Right ventricle myocardium superior (tissue), 1 donor: ENCODE results near the gene TIGD4. TPM values are rescaled to one million over a fixed set of nuclear protein-coding genes. Genes with fewer than 3 reads are reported as not detected.

Experiments
- ATAC-seq: fragments of 200-7000 bp; cut with Tn5 transposase; one replicate; pipeline ENCODE4 v1.9.1; 2020; ENCODE audit warnings: mild to moderate bottlenecking; ENCODE audit not compliant: poor library complexity
- DNase-seq: peaks from one replicate; pipeline ENCODE4 v3.0.0-alpha.2; 2020
- intact Hi-C: fragments of 100-400 bp; cut with DNase I; formaldehyde crosslinking; loops from one replicate; pipeline ENCODE4 v1.11.2; 2022
- long read RNA-seq: library from polyadenylated mRNA; unstranded; transcript quantifications from one replicate; pipeline ENCODE4 v2.0.0, GENCODE V29; 2021
- total RNA-seq: library from RNA; stranded (reverse); fragmentation: NEBNext Ultra II Directional; extraction: Animal tissue kit (Norgen Biotek cat#: 25700); gene quantifications from one replicate; pipeline ENCODE4 v1.2.1, GENCODE V29; 2021
- donor health status: DM: no; HTN: yes; CAD: no; lungs with severe emphysema.

TIGD4 gene
- 0.13 TPM for total RNA-seq
- long read RNA-seq, partial matches to known transcripts, result 0 of 1 reads
- long read RNA-seq, other reads (novel, unspliced or antisense), result 1 of 1 reads

DNA sequence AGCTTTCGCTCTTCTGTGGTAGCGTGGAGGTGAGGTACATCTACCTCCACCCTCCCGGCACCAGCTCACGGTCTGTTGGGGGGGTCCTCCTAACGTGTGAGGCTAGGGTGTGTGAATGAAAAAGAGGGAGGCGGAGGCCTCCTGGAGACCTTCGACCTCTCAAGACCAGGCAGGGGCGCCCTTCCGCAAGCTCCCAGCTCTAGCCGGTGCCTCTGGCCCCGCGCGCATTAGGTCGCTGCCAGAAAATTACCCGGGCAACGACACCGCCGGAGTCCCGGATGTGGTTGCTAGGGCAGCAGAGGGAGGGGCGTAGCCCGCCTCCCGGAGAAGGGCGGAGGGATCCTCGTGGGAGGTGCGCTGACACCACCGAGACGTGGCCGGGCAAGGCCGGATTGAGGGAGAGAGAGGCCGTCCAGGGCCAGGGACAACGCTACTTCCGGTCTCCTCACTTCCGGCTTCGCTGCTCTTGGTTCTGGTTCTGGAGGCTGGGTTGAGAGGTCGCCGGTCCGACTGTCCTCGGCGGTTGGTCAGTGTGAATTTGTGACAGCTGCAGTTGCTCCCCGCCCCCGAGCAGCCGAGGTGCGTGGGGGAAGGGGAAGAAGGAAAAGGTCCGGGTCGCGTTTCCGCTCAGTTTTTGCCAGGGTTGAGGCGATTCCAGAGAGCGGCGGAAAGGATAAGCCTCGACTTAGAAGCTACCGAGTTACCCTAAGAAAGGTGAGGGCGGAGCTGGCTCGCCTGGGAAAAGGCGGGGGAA is at the start of gene TIGD4, which contains the start of gene ARFIP1:
Gene TIGD4 (minus strand): TSS at position 218 of the 754 bp plus-strand sequence. CDS start 8,726 bp downstream, outside the sequence.
Gene ARFIP1 (plus strand): TSS at position 442 of the 754 bp plus-strand sequence. CDS start 49,680 bp downstream, outside the sequence.
- peak; percentile 99 for ATAC-seq
- DNase-seq, result peak; percentile 98
- intact Hi-C loops, result no loop called here

DNA sequence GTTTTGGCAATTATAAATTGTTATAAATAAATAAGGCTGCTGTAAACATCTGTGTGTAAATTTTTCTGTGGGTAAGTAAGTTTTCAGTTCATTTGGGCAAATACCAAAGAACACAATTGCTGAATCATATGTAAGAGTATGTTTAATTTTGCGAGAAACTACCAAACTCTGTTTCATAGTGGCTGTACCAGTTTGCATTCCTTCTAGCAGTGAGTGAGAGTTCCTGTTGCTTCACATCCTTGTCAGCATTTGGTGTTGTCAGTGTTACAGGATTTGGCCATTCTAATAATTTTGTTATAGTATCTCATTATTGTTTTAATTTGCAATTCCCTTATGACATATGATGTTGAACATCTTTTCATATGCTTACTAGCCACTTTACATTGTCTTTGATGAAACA is 48.6 kb upstream of the TIGD4 start:
- no peak for DNase-seq
- intact Hi-C loops, result no loop called here
- ATAC-seq, result no peak

DNA sequence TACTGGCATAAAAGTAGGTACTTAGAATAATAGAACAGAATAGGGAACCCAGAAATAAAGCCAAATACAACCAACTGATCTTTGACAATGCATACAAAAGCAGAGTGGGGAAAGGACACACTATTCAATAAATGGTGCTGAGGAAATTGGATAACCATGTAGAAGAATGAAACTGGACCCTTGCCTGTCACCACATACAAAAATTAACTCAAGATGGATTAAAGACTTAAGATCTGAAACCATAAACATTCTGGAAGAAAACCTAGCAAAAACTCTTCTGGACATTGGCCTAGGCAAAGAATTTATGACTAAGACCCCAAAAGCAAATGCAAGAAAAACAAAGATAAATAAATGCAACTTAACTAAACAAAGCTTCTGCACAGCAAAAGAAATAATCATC is 45.8 kb upstream of the TIGD4 start:
- DNase-seq (no peak), ATAC-seq (no peak)
- intact Hi-C loops, result no loop called here

DNA sequence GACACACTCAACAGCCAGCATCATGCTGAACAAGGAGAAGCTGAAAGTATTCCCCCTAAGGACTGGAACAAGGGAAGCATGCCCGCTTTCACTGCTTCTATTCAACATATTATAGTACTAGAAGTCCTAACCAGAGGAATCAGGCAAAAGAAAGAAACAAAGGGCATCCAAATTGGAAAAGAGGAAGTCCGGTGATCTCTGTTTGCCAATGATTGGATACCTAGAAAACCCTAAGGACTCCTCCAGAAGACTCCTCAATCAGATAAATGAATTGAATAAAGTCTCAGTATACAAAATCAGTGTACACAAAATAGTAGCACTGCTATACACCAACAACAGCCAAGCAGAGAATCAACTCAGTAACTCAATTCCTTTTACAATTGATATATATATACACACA is 45.0 kb upstream of the TIGD4 start:
- ATAC-seq (no peak), DNase-seq (no peak)
- intact Hi-C loops, result no loop called here

DNA sequence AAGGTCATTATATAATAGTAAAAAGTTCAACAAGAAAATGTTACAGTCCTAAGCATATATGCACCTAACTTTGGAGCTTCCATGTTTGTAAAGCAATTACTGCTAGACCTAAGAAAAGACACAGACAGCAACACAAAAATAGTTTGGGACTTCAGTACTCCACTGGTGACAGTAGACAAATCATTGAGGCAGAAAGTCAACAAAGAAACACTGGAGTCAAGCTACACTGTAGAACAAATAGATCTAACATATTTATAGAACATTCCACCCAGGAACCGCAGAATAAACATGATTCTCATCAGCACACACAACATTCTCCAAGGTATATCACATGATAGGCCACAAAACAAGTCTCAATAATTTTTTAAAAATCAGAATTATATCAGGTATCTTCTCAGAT is 42.8 kb upstream of the TIGD4 start:
- no peak for ATAC-seq
- no peak for DNase-seq
- intact Hi-C loops, result no loop called here

DNA sequence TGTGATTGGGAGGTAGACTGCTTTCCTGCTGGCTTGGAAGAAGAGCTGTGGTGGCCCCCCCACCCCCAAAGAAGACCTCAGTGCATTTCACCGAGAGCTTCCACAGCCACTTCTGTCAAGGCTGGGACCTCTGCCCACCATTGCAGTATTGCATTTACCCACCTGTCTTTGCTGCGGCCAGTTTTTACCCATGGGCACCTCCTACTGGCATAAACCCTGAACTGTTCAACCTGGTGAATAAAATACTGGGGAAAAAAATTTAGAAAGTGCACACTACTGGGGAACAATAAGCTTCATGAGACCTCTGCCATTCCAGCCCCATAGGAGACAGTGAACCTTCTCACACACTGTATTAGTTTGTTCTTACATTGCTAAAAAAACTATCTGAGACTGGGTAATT is 40.5 kb upstream of the TIGD4 start:
- DNase-seq, result no peak
- no peak for ATAC-seq
- intact Hi-C loops, result no loop called here

DNA sequence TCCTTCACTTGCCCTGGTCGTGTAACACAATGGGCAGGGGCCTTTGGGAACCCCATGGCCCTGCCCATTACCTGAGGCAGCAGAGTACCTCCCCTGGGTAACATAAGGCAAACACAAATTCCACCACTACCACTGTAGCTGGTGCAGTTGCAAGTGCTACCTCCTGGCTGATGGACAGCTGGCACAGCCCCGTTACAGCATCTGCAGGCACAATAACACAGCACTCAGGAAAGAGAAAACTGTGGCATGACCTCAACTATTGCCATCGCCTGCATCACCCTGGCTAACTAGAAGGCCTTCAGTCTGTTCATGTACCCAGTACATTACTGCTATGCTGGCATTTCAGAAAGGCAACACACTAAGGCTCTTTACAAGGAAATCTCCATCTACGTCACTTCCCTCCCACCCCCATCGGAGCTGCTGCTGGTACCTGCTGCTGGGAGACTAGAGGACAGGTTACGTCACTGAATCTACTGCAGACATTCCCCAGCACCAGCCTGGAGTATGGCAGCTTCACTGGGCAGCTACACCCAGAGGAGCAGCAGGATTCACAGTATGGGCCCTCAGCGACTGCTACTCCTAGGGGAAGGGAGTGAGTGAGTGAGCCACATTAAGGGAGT is 39.6 kb upstream of the TIGD4 start:
- ATAC-seq (peak; percentile 34), DNase-seq (no peak)
- intact Hi-C loops, result no loop called here

DNA sequence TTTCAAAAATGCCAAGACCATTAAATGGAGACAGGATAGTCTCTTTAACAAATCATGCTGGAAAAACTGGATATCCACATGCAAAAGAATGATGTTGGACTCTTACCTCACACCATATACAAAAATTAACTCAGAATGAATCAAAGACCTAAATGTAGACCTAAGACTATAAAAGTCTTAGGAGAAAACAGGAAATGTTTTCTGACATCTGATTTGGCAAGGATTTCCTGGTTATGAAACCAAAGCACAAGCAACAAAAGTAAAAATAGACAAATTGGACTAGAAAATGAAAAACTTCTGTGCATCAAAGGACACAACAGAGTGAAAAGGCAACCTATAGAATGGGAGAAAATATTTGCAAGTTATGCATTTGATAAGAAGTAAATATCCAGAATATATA is 37.8 kb upstream of the TIGD4 start:
- intact Hi-C loops, result no loop called here
- DNase-seq, result no peak
- no peak for ATAC-seq

DNA sequence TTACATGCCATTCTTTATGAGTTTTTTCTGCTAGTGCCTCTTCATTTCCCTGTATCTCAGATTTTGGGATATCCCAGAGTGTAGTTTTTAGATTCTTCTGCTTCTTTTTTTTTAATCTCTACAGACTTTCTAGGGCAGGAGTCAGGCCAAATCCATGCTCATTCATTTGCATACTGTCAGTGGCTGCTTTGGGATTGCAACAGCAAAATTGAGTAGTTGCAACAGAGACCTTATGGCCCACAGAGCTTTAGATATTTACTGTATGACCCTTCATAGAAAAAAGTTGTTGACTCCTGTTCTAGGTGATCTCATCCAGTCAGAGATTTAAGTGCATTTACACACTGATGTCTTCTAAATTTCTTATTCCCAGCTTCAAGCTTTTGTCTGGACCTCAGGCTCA is 35.5 kb upstream of the TIGD4 start:
- intact Hi-C loops, result no loop called here
- ATAC-seq (no peak), DNase-seq (no peak)

DNA sequence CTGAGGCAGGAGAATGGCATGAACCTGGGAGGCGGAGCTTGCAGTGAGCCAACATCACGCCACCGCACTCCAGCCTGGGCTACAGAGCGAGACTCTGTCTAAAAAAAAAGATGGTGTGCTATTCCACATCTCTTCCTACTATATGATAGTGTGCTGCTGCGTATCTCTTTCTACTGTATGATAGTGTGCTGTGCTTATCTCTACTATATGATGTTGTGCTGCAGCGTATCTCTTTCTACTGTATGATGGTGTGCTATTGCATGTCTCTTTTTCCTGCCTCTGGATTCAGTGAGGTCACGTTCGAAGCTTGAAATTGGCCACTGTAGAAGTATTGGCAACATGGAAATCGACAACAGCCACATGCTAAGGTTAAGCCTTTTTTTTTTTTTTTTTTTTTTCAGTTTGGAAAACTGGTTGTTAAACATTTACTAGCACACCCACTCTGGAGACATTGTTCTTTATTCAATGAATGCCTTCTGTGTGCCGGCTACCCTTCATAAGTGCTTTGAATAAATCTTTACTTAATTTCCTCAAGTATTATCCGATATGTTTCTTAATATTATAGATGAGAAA is 31.3 kb upstream of the TIGD4 start:
- DNase-seq, result no peak
- intact Hi-C loops, result no loop called here
- ATAC-seq, result no peak

DNA sequence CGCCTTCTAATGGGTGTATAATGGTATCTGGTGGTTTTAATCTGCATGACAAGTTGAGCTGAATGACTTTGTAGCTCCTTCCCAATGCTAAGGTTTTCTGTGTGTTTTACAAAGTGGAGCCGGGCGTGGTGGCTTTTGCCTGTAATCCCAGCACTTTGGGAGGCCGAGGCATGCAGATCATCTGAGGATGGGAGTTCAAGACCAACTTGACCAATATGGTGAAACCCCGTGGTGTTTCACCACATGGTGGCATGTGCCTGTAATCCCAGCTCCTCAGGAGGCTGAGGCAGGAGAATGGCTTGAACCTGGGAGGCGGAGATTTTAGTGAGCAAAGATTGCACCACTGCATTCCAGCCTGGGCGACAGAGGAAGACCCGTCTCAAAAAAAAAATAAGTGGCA is 29.1 kb upstream of the TIGD4 start:
- ATAC-seq, result no peak
- DNase-seq, result no peak
- intact Hi-C loops, result no loop called here

DNA sequence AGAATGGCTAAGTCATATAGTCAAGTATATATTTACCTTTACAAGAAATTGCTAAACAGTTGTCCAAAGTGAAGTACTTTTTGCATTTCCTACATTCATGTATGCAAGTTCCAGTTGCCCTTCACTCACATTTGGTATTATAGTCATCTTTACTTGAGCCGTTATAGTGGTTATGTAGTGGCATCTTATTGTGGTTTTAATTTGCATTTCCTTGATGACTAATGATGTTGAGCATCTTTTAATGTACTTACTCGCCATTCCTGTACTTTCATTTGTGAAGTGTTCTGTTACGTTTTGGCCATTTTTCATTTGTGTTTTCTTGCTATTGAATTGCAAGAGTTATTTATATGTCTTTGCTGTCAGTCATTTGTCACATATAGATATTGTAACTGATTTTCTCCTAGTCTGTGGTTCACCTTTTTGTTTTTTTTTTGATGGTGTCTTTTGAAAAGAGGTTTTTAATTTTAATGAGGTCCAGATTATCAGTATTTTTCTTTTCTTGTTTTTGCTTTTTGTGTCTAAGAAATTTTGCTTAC is 27.8 kb upstream of the TIGD4 start:
- intact Hi-C loops, result no loop called here
- no peak for ATAC-seq

DNA sequence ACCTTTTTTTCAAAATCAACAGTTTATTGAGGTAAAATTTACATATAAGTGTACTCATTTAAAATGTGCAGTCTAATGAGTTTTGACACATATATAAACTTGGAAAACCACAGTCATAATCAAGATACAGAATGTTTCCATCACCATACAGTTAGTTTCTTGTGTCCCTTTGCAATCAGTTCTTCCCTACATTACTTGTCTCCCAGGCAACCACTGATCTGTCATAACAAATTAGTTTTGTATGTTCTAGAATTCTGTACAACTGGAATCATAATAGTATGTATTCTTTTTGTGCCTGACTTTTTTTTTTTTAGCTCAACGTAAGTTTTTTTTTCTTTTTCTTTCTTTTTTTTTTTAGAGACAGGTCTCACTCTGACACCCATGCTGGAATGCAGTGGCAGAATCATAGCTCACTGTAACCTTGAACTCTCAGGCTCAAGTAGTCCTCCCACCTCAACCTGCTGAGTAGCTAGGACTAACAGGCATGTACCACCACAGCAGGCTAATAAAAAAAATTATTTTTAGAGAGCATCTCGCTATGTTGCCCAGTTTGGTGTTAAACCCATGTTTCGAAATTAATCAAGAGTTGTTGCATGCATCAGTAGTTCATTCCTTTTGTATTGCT is 27.1 kb upstream of the TIGD4 start:
- no peak for DNase-seq
- no peak for ATAC-seq
- intact Hi-C loops, result no loop called here

More for the DNA sequence above, 27.8 kb upstream of the TIGD4 start:
- DNase-seq, result no peak

DNA sequence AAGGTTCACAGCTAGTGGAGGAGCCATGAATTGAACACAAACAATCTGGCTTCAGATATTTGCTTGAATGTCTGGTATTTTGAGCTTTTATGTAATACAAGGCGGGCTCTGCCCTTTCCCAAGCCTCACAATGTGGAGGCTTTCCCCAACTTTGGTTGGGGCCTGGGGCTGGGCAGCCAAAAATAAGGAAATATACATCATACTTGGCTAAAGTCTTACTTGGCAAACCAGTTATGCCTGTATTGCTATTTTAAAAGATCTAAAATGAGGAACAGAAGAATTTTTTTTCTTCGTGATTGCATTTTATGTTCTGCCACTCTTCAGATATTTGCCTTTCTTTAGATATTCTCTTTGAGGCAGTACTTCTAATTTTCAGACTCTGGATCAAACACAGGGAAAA is 26.3 kb upstream of the TIGD4 start:
- intact Hi-C loops, result no loop called here
- ATAC-seq (no peak), DNase-seq (no peak)

DNA sequence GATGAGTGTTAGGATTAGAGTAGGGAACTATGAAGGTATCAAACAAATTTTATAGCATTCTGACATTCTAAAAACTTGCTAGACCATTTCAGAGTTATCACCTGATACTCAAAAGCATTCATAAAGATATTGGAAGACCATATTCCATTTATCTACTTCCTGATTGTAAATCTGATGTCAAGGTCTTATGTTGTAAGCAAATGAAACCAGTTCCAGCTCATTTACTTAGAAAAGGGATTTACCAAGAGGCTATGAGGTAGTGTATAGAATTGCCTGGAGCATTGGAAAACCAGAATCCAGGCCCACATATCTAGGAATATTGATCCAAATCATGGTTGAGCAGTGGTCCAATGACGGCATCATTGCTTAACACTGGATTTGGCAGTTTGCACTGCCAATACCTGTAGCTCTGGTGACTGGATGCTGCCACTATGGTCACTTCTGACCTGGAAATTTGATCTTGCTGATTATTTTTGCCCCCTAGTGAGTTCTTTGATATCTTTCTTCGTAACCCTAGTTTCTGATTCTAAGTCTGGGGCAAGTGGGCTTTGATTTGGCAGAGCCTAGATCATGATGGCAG is 25.6 kb upstream of the TIGD4 start:
- intact Hi-C loops, result no loop called here
- DNase-seq, result no peak
- ATAC-seq, result no peak

DNA sequence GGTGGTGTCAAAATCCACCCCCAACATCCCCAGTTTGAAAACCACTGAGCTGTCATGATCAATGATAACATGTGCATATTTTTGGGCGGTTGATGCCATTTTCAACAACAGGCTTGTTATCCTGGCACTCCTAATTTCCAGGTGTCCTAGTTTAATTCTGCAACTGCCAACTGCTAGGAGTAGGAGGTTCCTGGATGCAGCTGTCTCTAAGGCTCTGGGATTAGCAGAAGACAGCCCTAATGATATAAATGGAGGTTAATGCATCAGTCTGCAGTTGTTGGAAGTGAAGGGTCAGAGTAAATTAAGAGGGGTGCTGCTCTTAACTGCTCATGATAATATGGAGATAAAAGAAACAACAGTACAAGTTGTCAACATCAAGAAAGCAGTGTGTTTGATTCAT is 24.0 kb upstream of the TIGD4 start:
- ATAC-seq, result no peak
- intact Hi-C loops, result no loop called here
- no peak for DNase-seq

DNA sequence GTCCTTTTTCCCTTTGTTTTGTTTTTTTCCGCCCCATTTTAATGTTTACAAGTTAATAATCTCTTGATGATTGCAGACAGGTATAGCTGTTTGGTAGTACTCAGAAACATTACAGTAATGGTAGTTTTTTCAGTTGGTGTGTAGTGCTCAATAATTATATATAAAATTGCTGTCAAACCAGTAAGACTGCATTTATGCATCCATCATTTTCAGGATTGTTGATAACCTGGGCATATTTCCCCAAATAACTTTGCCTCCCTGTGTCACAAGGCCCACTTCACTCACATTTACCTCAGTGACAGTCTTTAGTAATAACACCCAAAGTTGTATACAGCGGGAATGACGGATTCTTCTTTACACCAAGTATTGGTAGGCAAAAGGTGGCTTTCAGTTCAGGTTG is 16.4 kb upstream of the TIGD4 start:
- intact Hi-C loops, result no loop called here
- ATAC-seq (no peak), DNase-seq (no peak)

DNA sequence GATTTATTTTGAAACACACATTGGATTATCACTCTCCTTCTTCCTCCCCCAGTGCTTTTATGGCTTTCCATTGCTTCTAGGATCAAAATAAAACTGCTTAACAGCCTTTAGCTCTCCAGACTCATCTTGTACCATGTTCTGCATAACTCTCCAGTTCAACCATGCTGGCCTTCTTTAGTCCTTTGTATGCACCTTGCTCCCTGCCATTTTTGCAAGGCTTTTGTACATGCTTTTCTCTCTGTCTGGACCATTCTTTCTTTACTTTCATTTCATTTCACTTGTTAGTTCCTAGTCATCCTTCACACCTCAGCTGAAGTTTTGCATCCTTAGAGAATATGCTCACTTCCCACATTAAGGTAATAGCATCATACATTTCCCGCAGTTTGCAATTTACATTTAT is 7.1 kb upstream of the TIGD4 start:
- no peak for ATAC-seq
- no peak for DNase-seq
- intact Hi-C loops, result no loop called here
